ACC112 (cell line): ENCODE results near the gene PATJ.

Experiments used
- H2AFZ ChIP-seq: fragments of 200-600 bp; sonication (generic); one replicate; pipeline ENCODE4 v1.6.0; 2017; ENCODE audit warnings: antibody characterized with exemption, low read length; ENCODE audit not compliant: unreplicated experiment
- H3K27ac ChIP-seq: fragments of 200-600 bp; sonication (generic); 2 replicates; pipeline ENCODE4 v1.5.1; 2014; ENCODE audit warnings: low read depth, mild to moderate bottlenecking, antibody characterized with exemption, low read length, moderate library complexity
- H3K27me3 ChIP-seq: fragments of 200-600 bp; sonication (generic); 2 replicates; pipeline ENCODE4 v1.6.1; 2014; ENCODE audit warnings: mild to moderate bottlenecking, antibody characterized with exemption, low read length, moderate library complexity, mixed read lengths; ENCODE audit not compliant: insufficient read depth
- H3K36me3 ChIP-seq: fragments of 200-600 bp; sonication (generic); 2 replicates; pipeline ENCODE4 v1.6.1; 2016; ENCODE audit warnings: mild to moderate bottlenecking, antibody characterized with exemption, low read length, moderate library complexity, mixed read lengths; ENCODE audit not compliant: insufficient read depth
- H3K4me1 ChIP-seq: fragments of 200-600 bp; sonication (generic); one replicate; pipeline ENCODE4 v1.6.1; 2016; ENCODE audit warnings: low read length, mixed read lengths; ENCODE audit not compliant: insufficient read depth, unreplicated experiment, control insufficient read depth
- H3K4me3 ChIP-seq: fragments of 200-600 bp; sonication (generic); 2 replicates; pipeline ENCODE4 v1.5.1; 2014; ENCODE audit warnings: mild to moderate bottlenecking, low read depth, low read length
- H3K79me2 ChIP-seq: fragments of 200-600 bp; sonication (generic); one replicate; pipeline ENCODE4 v1.6.0; 2016; ENCODE audit warnings: low read length; ENCODE audit not compliant: control insufficient read depth, unreplicated experiment, insufficient read depth

The PATJ gene

GRCh38 chr1:61983236-61983635 is 241.0 kb downstream of the PATJ start:
- H3K4me1 ChIP-seq = peaks cover 7% of the 10 kb centered on the region
- H3K36me3 ChIP-seq = no peaks in the 10 kb centered on the region
- H3K27me3 ChIP-seq = no peaks in the 10 kb centered on the region
- H2AFZ ChIP-seq = no peak overlapping the region
- H3K4me3 ChIP-seq = no peak overlapping the region
- H3K27ac ChIP-seq = no peak overlapping the region
- H3K79me2 ChIP-seq = no peaks in the 10 kb centered on the region

GRCh38 chr1:61992257-61992656 is 250.0 kb downstream of the PATJ start:
- no peak overlapping the region for H3K4me3 ChIP-seq
- no peak overlapping the region for H3K27ac ChIP-seq
- no peaks in the 10 kb centered on the region for H3K27me3 ChIP-seq

GRCh38 chr1:61993331-61993961 is 251.2 kb downstream of the PATJ start:
- Histone ChIP-seq H2AFZ (no peak overlapping the region), H3K4me1 (no peaks in the 10 kb centered on the region), H3K79me2 (no peaks in the 10 kb centered on the region), H3K27me3 (no peaks in the 10 kb centered on the region), H3K27ac (no peak overlapping the region), H3K36me3 (no peaks in the 10 kb centered on the region), H3K4me3 (no peak overlapping the region)

More at GRCh38 chr1:61992257-61992656, 250.0 kb downstream of the PATJ start:
- H3K79me2 ChIP-seq = no peaks in the 10 kb centered on the region
- H3K4me1 ChIP-seq = no peaks in the 10 kb centered on the region
- no peak overlapping the region for H2AFZ ChIP-seq
- H3K36me3 ChIP-seq = no peaks in the 10 kb centered on the region

- H2AFZ ChIP-seq = no peak overlapping the region
- no peaks in the 10 kb centered on the region for H3K36me3 ChIP-seq
- no peaks in the 10 kb centered on the region for H3K27me3 ChIP-seq
- H3K4me3 ChIP-seq = no peak overlapping the region
- H3K27ac ChIP-seq = no peak overlapping the region
- no peaks in the 10 kb centered on the region for H3K4me1 ChIP-seq
- no peaks in the 10 kb centered on the region for H3K79me2 ChIP-seq
Measured at GRCh38 chr1:61995641-61996040, 253.4 kb downstream of the PATJ start.

- Histone ChIP-seq H3K4me3 (no peak overlapping the region), H3K4me1 (no peaks in the 10 kb centered on the region), H2AFZ (no peak overlapping the region), H3K27ac (no peak overlapping the region), H3K79me2 (no peaks in the 10 kb centered on the region), H3K36me3 (no peaks in the 10 kb centered on the region), H3K27me3 (no peaks in the 10 kb centered on the region)
Measured at GRCh38 chr1:61997123-61997522, 254.8 kb downstream of the PATJ start.

- Histone ChIP-seq H3K27me3 (no peaks in the 10 kb centered on the region), H3K27ac (no peak overlapping the region), H3K36me3 (no peaks in the 10 kb centered on the region), H3K4me3 (no peak overlapping the region), H3K79me2 (no peaks in the 10 kb centered on the region), H2AFZ (no peak overlapping the region), H3K4me1 (no peaks in the 10 kb centered on the region)
Measured at GRCh38 chr1:62003777-62004176, 261.5 kb downstream of the PATJ start.

- no peak overlapping the region for H3K4me3 ChIP-seq
- no peaks in the 10 kb centered on the region for H3K4me1 ChIP-seq
- H3K27me3 ChIP-seq = no peaks in the 10 kb centered on the region
- H3K79me2 ChIP-seq = no peaks in the 10 kb centered on the region
- no peak overlapping the region for H3K27ac ChIP-seq
- H2AFZ ChIP-seq = no peak overlapping the region
- H3K36me3 ChIP-seq = no peaks in the 10 kb centered on the region
Measured at GRCh38 chr1:62006690-62007089, 264.4 kb downstream of the PATJ start.

- H3K27me3 ChIP-seq = no peaks in the 10 kb centered on the region
- H3K36me3 ChIP-seq = no peaks in the 10 kb centered on the region
- H3K27ac ChIP-seq = no peak overlapping the region
- H3K4me3 ChIP-seq = no peak overlapping the region
- no peaks in the 10 kb centered on the region for H3K79me2 ChIP-seq
- no peaks in the 10 kb centered on the region for H3K4me1 ChIP-seq
- no peak overlapping the region for H2AFZ ChIP-seq
Measured at GRCh38 chr1:62011006-62011405, 268.7 kb downstream of the PATJ start.

- Histone ChIP-seq H3K4me3 (no peak overlapping the region), H3K36me3 (no peaks in the 10 kb centered on the region), H3K4me1 (no peaks in the 10 kb centered on the region), H3K27me3 (no peaks in the 10 kb centered on the region), H2AFZ (no peak overlapping the region), H3K27ac (no peak overlapping the region), H3K79me2 (no peaks in the 10 kb centered on the region)
Measured at GRCh38 chr1:62012095-62012494, 269.8 kb downstream of the PATJ start.

GRCh38 chr1:62012836-62013235 is 270.6 kb downstream of the PATJ start:
- no peaks in the 10 kb centered on the region for H3K4me1 ChIP-seq
- no peaks in the 10 kb centered on the region for H3K36me3 ChIP-seq
- H3K4me3 ChIP-seq = no peak overlapping the region
- H2AFZ ChIP-seq = no peak overlapping the region
- H3K27ac ChIP-seq = no peak overlapping the region
- no peaks in the 10 kb centered on the region for H3K79me2 ChIP-seq
- no peaks in the 10 kb centered on the region for H3K27me3 ChIP-seq

- H3K27me3 ChIP-seq = no peaks in the 10 kb centered on the region
- H2AFZ ChIP-seq = no peak overlapping the region
- H3K79me2 ChIP-seq = no peaks in the 10 kb centered on the region
- H3K36me3 ChIP-seq = no peaks in the 10 kb centered on the region
- no peak overlapping the region for H3K27ac ChIP-seq
- H3K4me1 ChIP-seq = no peaks in the 10 kb centered on the region
- H3K4me3 ChIP-seq = no peak overlapping the region
Measured at GRCh38 chr1:62013264-62013663, 271.0 kb downstream of the PATJ start.
